AG08396 (cell line): ENCODE measurements around the gene IL12A.

Source experiments
- DNase-seq: peaks from one replicate; pipeline ENCODE4 v3.0.0; 2012; ENCODE audit warnings: low spot score, mixed read lengths

The IL12A gene

DNA sequence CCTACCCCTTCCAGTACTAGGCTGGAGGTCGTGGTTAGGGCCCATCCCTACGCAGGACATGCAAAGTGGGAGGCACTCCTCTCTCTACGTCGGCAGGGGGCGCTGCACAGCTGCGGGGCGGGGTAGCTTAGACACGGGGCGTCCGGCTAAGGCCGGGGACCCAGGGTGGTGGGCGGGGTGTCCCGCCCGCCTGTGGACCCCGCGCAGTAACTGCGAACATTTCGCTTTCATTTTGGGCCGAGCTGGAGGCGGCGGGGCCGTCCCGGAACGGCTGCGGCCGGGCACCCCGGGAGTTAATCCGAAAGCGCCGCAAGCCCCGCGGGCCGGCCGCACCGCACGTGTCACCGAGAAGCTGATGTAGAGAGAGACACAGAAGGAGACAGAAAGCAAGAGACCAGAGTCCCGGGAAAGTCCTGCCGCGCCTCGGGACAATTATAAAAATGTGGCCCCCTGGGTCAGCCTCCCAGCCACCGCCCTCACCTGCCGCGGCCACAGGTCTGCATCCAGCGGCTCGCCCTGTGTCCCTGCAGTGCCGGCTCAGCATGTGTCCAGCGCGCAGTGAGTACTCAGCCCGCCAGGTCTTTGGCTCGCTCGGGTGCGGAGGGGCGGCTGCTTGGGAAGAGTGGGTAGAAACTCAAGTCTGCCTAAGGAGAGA, at the start of gene IL12A:
Gene IL12A, plus strand, starts transcription at position 219 of the 655 bp plus-strand sequence.
- DNase-seq: peak; percentile 87

DNA sequence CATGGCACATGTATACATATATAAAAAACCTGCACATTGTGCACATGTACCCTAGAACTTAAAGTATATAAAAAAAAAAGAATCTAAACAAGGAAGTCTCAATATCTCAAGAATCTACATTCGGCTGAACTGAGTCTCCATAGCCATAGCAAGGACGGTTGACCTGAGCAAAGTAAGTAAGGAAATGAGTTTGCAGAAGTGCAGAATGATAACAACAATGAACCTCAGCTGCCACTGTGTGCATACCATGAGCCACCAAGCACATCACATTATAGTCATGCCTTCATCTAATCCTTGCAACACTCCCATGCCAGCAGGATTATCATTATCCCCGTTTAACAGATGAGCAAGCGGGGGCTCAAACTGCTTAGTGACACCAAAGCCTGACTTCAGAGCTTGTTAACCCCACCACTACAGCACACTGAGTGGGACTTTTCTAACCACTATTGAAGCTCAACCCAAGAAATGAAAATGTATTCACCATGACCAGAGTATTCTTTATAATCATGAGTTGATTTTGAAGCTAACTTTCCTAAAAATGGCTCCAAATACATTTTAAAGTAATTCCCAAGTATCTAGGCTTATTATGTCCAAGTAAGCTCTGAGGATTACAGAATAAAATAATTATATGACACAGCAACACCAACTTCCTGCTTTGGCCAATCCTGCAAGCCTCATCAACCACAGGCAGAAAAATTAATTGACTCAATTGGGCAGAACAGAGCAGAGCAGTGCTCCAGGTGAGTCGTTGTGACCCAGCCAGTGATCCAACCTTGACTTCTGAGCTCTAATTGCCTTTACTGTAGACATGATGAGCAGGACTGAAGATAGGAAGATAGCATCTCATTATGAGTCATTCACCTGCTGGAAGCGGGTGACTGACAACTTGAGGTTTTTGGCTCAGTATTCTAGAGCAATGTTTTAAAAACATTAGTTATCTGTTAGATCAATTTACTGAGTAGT, 47.3 kb upstream of the IL12A start:
- DNase-seq: no peak

DNA sequence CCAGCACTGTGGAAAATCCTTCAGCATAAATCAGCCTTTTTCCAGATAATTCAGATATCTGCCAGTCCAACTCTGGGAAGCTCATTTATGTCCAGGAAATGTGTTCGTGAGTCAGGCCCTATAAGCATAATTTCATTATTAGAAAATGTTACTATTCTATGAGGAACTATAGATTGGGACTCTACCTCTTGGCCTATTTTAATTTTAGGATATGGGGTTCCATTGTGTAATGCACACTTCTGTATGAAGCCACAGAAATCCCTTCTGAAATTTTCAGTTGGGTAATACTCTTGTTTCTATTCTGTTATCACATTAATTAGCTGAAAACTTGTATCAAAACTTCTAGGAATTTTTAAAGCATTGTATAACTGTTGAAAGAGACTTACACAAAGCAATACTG, 43.9 kb upstream of the IL12A start:
- DNase-seq: no peak

DNA sequence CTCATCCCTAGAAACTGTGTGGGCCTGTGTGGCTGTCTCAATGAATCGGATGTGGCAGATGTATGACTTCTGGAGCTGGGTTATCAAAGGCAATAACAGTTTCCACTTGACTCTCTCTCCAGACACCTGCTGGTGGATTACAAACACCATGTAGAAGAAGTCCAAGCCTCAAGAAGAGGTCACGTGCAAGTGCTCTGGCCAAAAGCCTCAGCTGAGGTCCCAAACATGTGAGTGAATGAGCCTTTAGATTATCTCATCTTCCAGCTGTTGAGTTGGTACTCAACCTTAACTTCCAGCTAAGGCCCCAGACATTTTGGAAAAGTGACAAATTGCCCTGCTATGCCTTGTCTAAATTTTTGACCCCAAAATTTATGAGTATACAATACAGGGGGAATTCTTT, 42.7 kb upstream of the IL12A start:
- DNase-seq: no peak

DNA sequence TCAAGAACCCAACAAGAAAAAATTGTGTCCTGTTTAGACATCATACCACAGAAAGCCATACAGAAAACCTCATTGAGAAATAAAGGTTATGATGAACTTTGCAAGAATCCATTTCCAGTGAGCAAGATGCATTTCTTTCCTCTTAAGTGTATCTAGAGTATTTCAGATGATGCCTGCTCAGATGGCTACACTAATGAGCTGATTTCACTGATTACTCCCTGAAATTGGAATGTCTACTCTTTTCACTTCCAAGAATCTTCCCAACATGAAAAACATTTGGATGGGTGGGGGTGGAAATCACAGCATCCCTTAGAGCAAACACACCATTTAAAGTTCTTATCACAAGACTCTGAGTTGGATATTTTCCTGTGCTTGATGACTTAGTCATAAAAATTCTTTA, 41.4 kb upstream of the IL12A start:
- DNase-seq: peak; percentile 56

DNA sequence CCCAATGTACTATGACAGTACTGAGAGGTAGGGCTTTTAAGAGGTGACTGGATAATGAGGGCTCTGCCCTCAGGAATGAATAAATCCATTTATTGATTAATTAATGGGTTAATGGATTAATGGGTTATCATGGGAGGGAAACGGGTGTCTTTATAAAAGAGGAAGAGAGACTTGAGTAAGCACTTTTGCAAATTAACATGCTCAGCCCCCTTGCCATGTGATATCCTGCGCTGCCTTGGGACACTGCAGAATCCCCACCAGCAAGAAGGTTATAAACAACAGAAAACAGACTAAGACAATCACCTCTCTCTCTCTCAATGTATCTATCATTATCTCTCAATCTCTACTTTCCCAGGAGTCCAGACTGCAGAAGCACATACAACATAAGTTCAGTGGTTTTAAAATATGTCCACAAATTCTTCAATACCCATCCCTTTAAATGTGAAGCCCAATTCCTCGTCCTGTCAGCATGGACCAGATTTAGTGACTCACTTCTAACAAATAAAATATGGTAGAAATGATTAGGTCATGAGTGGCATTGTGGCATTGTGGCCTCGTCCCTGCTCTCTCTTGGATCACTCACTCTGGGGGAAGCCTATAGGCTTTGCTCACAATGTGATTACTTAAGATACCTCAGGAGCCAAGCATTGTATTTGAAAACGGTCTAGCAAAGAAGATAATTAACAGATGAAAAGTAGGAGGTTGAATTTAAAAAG, 40.0 kb upstream of the IL12A start:
- no peak for DNase-seq

DNA sequence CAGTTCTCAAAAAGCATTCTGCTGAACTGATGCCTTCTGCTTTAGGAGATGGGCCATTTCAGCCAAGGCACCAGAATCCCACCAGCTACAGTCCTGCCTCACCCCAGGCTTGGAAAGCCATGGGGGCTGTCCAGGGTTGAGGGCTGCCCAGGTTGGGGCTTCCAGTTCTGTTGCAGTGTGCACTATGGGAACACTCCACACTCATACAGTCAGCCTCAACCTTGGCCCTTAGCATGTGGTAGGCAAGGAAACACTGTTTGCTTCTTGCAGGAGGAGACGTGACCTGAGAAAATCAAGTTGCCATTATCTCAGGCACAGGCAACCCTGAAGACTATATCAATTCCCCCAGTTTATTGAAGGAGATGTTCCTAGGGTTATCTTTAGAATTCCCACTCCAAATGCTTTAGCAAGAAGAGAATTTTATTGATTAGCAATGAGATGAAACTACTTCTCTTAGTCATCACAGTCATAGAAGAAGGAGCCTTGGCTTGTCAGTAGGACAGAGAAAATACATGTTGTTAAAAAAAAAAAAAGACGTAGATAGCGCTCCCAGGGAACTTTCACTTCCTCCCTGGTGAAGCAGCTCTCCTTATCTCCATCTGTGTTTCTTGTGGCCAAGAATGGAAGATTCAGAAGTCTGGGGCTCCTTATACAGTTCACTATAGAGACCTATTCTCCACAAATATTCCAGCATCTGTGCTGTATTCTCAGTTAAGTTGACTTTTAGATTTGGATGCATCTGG, 38.3 kb upstream of the IL12A start:
- DNase-seq: no peak

DNA sequence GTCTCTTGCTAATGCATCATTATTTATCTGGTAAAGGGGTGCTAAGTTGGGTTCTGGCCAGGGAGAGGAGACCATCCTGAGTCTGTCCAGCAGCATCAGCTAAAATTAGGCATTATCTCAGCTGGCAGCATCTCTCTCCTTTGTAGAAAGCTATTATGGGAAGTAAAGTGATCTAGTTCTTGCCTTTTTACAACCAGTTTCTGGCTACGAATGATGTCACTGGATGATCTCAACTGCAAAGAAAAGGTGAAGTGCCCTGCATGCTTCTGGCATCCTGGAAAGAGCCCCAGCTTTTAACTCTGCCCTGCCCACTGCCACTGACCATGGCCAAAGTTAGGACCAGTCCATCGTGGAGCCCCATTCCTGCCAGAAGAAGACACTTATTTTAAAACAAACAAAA, 37.1 kb upstream of the IL12A start:
- no peak for DNase-seq

DNA sequence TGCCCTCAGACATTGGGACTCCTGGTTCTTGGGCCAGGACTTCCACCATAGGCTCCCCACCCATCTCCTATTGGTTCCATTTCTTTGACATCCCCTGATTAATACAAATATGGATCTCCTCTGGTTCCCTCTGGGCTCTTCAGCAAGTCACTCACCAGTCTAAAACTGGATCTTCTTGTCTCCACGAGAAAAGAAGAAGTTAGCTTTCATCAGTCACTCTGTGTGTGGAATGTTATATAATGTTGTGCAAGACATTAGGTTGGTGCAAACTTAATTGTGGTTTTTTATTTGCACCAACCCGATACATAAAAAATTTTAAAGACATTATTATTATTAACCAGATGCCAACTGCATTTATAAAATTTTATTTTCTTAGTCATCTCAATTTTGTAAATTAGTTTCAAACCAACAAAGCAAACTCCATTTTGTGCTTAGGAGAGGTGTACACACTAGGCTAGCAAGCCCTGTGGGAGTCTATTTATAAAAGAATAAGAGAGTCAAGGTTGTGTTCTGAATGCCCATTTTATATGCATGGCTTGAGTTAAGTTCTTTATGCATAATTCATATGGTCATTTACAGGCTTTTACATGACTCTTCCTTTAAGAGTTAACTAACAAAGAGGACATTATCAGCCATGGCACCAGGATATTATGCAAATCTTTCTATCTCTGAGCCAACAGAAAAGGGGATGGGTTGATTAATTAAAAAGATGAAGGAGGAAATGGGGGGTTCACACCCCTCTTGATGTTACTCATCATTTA, 35.1 kb upstream of the IL12A start:
- DNase-seq: no peak

DNA sequence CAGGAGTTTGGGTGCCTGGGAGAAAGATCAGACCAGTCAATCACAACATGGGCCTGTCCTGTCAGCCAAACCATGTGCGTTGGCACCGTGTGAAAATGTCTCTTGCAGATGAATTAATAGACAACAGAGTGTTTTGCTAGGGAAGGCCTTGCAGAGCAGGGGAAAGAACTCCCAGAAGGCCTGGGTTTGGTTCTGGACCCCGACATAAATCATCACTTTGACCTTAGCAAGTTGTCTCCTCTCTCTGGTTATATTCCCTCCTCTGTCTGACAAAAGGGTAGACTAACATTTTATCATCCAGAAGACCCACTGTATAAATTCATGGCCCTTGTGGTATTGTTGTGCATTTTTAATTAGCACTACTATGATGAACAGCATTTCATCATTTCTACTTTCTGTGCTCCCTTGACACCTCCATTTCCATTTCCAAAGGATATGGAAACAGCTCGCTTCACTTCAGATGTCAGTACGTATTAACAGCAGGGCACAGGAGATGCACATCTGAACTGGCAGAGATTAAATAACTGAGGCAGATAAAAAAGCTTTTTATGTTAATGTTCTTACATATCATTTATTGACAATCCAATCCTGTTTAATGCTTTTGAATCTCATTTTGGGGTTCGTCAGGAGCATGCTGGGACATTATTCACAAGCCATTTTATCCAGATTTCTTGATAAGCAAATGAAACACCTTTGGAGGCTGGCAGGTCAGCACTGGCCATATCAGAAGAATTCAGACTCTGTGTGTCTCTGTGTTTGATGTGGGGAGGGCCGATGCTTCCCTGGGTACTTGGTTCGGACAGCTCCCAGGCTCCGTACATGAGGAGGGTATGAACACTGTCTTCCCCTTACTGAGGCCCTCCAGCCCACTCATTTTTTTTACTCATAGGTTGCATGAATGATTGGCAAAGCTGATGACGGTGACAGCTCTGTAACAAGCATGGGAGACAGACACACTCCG, 28.2 kb upstream of the IL12A start:
- no peak for DNase-seq

DNA sequence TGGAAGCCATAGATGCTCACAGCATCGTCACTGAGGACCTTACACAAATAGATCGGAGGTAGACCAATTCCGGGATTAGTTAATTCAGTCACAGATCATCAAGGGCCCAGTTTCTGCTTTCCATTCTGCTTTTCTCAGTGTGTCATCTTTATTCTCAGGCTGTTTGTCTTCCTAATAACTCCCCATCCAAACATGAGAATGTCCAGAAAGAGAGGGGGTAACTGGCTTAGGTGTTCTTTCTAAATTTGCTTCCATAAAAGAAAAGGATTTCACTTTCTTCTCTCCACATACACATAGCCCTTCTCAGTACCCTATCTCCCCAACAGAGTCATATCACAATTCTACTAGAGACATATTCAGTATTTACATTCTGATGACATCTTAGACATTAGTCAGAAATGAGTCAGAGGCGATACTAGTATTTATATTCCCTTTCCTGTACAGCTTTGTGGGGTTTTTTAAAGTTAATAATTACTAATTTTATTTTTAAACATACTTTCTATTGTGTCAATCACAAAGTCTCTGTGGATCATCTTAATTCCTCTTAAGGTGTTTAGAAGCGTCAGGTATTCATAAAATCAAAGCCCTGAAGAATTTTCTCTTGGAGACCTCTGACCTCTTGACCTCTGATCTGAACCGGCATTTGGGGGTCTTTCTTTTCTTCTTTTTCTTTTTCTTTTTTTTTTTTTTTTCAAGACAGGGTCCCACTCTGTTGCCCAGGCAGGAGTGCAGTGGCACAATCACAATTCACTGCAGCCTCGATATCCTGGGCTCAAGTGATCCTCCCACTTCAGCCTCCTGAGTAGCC, 24.3 kb upstream of the IL12A start:
- peak; percentile 59 for DNase-seq

DNA sequence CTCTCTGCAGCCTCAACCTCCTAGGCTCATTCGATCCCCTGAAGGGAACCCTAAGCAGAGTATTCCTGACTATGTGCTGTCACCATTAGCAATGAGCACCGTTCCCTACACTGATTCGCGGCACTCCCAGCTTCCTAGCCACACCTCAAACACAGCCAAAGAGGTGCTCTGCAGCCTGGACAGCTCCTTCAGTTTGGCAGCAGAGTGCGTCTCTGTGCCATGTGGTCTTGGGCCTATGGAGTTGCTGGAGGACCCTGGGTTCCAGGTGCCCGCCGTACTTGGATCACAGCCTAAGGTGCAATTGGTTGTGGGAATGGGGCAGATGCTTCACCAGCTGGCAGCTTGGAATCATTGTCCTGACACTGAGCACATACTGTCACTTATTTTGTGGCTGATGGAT, 17.3 kb upstream of the IL12A start:
- no peak for DNase-seq

DNA sequence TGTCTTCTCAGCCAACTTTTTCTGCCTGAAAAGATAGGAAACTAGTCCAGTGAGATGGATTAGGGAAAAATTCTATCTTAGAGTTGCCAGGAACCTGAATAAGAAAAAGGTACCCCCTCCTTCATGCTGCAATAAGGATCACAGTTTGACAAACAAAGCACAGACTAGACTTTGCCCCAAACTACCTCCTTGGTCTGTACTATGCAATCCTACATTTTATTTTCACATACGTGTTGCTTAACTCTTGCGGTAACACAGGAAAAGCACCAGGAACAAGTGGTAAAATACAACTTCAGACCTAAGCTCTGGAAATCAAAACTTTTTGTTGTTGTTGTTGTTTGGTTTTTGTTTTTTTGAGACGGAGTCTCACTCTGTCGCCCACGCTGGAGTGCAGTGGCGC, 11.3 kb upstream of the IL12A start:
- no peak for DNase-seq

DNA sequence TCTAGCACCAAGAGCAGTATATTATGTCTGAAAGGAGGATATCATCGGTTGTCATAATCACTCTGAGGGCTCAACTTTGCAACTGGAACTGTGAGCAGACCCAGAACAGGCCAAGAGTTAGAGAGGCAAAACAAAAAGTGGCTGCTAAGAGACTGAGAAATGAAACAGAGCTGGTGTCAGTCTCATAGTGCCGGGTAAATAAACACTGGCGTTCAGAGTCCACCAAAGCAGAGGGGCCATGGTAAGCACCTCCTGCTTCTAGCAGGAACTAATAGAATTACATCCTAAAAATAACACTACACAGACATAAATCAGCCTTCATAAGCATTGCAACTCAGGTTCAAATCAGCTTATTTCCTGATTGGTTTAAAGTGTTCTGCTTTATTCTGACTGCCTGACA, 10.3 kb upstream of the IL12A start:
- DNase-seq: no peak

DNA sequence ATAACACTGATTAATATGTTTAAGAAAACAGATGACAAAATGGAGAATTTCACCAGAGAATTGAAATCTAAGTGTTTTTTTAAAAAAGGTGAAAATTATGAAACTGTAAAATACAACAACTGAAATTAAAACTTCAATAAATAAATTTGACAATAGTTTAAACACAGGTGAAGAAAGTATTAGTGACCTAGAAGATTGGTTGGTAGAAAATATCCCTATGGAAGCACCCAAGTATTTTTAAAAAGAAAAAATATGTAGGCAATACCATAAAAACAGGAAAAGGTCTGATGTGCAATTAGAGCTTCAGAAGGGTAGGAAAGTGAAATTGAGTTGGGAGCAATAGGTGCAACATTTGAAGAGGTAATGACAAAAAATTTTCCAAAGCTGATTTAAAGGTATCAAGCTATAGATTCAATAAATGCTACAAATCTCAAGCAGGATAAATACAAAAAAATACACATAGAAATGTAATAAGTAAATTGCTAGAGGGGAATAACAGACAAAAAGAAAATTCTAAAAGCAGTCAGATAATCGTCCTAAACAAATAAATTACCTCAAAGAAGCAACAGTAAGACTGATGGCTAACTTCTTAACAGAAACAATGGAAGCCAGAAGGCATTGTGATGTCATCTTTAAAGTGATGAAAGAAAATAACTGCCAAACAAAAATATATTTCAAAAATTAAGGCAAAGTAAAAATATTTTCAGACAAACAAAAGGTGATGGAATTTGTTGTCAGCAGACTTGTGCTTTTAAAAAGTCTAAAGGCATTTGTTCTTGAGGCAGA, 9.5 kb upstream of the IL12A start:
- DNase-seq: no peak

DNA sequence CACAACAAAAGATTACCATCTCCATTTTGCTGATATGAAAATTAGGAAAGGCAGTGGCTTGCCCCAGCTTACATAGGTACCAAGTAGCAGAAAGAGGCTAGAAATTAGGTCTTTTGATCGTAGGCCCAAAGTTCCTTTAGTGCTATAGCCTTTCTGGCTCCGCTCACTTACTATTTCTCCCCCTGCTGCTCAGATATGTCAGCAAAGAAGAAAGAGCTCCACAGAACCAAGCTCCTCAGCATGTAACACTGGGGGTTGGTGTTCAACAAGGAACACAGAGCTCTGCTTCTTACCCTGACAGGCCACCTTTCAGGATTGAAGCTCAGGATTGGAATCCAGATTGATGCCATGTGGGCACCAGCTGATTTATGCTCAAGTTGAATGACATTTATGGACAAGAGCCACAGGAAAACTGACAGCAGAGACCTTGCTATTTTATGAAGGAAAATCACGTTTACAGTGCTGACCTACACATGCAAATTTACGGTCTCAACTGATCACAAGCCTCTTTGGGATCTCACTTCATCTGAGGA, 6.1 kb upstream of the IL12A start:
- DNase-seq: no peak

DNA sequence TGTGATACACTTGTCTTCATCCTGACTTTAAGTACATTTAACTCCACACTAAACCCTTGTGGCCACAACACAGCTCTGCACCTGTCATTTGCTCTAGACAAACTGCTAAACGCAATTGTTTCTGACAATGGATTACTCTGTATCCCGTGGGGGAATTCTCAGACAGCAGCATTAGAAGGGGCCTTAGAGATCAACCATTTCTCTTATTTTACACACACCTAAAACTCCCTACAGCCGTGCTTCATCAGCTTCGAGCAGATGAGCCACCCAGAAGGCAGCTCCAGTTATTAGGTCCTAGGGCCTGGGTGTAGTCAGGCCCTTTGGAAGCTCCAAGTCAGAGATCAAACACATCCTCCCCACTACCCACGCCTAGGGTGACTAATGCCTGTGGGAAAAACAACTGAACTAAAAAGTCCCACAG, 1.3 kb upstream of the IL12A start:
- DNase-seq: peak; percentile 31
